NCI-H1105 (cell line): ENCODE measurements around the gene PRPF6.

Experiments used
- DNase-seq: peaks from one replicate; lab custom pipeline; 2025; lab: John Stamatoyannopoulos, UW

PRPF6 gene

GRCh38 chr20:64035933-64036345, 55.0 kb downstream of the PRPF6 start, which contains the start of gene C20orf204:
TSS of gene C20orf204 (plus strand) at chr20:64036182. CDS start at chr20:64036324, 142 bp downstream.
- no peak for DNase-seq

DNA sequence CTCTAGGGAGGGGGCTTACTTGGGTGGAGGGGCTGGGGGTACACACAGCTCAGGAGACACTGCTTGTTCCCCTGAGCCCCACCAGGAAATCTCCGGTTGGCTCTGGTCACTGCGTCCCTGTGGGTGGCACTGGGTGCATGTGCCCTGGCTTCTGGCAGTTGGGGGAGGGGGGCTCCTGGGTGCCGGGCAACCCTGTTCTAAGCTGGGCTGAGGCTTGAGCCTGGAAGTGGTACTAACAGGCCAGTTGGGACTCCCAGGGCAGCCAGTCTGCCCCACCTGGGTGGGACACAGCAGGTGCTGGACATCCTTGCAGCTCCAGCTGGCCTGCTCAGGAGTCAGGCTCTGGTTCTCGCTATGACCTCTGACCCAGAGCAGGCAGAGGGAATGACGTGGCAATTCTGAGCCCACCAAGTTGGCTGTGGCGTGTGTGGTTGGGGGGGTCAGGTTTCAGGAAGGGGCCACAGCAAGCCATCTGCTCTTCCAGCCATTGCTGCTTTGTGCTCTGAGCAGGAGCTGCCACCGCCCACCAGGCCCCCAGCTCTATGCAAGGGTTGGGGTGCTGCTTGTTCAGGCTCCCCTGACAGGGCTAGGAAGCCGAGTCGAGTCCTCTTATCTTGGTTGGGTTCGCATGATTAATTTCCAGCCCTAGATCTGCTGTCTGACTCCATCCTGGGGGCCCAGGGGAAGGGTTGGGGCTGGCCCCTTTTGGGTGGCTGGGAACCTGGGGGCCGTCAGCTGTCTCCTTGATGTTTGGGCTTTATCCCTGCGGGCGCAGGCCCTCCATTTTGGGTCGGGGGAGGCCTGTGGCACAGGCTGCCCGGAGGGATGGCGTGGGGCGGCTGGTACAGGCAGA, 55.6 kb downstream of the PRPF6 start:
- no peak for DNase-seq

- no peak for DNase-seq
These were observed 56.2 kb downstream of the PRPF6 start for GRCh38 chr20:64037199-64037497.

- peak; percentile 36 for DNase-seq
These were observed 56.7 kb downstream of the PRPF6 start for GRCh38 chr20:64037498-64038213.

DNA sequence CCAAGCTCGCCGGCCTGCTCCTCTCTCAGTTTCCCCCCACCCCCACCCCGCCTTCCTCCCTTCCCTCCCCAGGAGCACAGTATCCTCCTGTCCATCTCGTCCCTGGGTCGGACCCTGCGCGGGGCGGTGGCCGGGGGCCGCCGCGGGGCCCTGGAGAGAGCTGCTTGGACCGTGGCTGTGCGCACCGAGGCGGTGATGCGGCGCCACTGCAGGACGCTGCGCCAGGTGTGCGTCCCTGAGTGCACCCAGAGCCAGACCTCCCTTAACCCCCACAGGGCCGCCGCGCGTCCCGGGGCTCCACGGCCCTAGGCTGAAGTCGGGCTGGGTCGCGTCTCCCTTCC, 57.3 kb downstream of the PRPF6 start:
- DNase-seq, result no peak

- peak; percentile 61 for DNase-seq
These were observed 57.8 kb downstream of the PRPF6 start for GRCh38 chr20:64038565-64039292.

DNA sequence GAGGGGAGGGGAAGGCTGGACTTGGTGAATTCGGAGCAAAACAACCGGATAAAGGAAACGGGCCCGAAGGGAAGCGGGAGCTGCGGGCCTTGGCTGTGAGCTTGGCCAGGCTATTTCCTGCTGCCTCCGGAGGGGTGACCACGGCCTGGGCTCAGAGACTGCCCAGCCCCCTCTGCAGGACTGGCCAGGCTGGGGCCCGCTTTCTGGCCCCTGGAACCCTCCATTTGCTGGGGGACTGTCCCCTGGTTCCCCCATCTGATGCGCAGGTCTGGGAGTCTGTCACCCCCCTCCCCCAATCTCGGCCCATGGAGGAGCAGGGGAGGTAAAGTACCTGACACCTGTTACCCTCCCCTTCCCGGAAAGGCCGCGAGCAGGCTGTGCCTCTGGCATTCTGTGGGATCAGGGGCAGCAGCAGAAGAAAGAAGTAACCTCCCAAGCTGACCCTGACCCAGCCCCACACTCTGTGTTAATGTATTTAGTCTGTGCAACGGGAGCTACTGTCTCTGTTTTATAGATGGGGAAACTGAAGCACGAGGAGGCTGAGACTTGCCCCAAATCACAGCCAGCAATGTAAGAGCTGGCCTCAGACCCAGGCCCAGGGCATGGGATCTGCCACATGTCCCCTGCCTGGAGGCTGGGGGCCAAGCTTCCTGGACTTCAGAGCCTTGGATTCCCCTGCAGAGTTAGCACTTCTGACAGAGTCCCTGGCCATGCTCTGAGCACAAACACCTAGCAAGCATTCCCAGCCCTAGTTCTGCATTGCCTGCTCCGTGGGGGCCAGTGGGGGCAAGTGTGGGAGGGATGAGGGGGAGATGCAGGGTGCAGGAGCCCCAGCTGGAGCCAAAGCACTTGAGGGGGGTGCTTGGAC, 58.6 kb downstream of the PRPF6 start:
- no peak for DNase-seq

- no peak for DNase-seq
These were observed 59.5 kb downstream of the PRPF6 start for GRCh38 chr20:64040231-64041039.

GRCh38 chr20:64041040-64041780, 60.3 kb downstream of the PRPF6 start:
- DNase-seq, result no peak

- no peak for DNase-seq
These were observed 60.8 kb downstream of the PRPF6 start for GRCh38 chr20:64041781-64042053.

- DNase-seq, result no peak
These were observed 61.3 kb downstream of the PRPF6 start for GRCh38 chr20:64042054-64042781.

DNA sequence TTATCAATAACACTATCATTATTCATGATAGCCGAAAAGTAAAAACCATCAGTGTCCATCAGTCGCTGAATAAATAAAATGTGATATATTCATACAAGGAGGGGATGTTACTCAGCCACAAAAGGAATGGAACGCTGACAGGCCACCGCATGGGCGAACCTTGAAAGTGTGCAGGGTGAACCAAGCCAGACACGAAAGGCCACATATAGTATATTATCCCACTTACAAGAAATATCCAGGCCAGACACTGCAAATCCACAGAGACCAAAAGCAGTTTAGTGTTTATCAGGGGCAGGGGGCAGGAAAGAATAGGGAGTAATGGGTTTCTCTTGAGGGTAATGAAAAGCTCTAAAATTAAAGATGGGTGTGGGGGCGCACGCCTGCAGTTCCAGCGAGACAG, 62.8 kb downstream of the PRPF6 start:
- DNase-seq, result no peak

- DNase-seq, result no peak
These were observed 63.7 kb downstream of the PRPF6 start for GRCh38 chr20:64044484-64045247.

GRCh38 chr20:64045346-64046011, 64.5 kb downstream of the PRPF6 start:
- DNase-seq, result no peak

GRCh38 chr20:64047046-64047389, 66.1 kb downstream of the PRPF6 start:
- no peak for DNase-seq

- DNase-seq, result no peak
These were observed 67.1 kb downstream of the PRPF6 start for GRCh38 chr20:64047968-64048401.

- no peak for DNase-seq
These were observed 67.6 kb downstream of the PRPF6 start for GRCh38 chr20:64048402-64049044.
